Endothelial cell of umbilical vein (primary cell): ENCODE results near the gene RAD51B. TPM values are rescaled to one million over a fixed set of nuclear protein-coding genes. Genes with fewer than 3 reads are reported as not detected.

Experiments
- BruUV-seq: library from RNA; stranded (reverse); fragments of 400-500 nt; replicated peaks from 2 replicates; lab custom pipeline; 2021; lab: Mats Ljungman, UMichigan
- CTCF ChIA-PET: fragments of 300-600, 350-600 bp; sonication (Branson Sonifier 250); formaldehyde crosslinking; loops from one replicate; lab custom pipeline; 2021; ENCODE audit warnings: antibody characterized with exemption, inconsistent platforms; lab: Charles Lee
- POLR2A ChIA-PET: fragments of 300-600, 350-600 bp; sonication (Branson Sonifier 250); formaldehyde crosslinking; loops from one replicate; lab custom pipeline; 2021; ENCODE audit warnings: antibody characterized with exemption, inconsistent platforms; lab: Charles Lee
- DNase-seq: peaks from one replicate; pipeline ENCODE4 v3.0.0-alpha.2; 2011; ENCODE audit warnings: low read depth, low spot score
- FAIRE-seq: peaks from 2 replicates; lab custom pipeline; 2011; peaks lifted over from hg19 to GRCh38; lab: Jason Lieb, UNC
- H2AFZ ChIP-seq: 2 replicates; pipeline ENCODE4 v1.6.0; 2012; ENCODE audit warnings: low read depth, low read length, control low read depth, inconsistent platforms
- H3K27ac ChIP-seq: 2 replicates; pipeline ENCODE4 v1.5.1; 2011; ENCODE audit warnings: low read depth, mild to moderate bottlenecking, control low read depth, low read length, moderate library complexity; ENCODE audit not compliant: insufficient read depth
- H3K27me3 ChIP-seq, 2 experiments: 2 replicates each; pipeline versions ENCODE4 v1.6.0 to v1.6.1; 2011; ENCODE audit warnings: low read length in 2 of 2, mixed read lengths in 1 of 2; ENCODE audit not compliant: control insufficient read depth in 2 of 2, insufficient read depth in 2 of 2
- H3K36me3 ChIP-seq, 2 experiments: 2 replicates in 1 of 2; 3 replicates in 1 of 2; pipeline ENCODE4 v1.5.1; 2011; ENCODE audit warnings: low read length in 2 of 2, mild to moderate bottlenecking in 1 of 2, moderate library complexity in 1 of 2; ENCODE audit not compliant: control insufficient read depth in 2 of 2, insufficient read depth in 2 of 2; ENCODE audit errors: extremely low read depth in 1 of 2
- H3K4me1 ChIP-seq: 3 replicates; pipeline ENCODE4 v1.5.1; 2011; ENCODE audit warnings: mild to moderate bottlenecking, low read length; ENCODE audit not compliant: control insufficient read depth, insufficient read depth; ENCODE audit errors: extremely low read depth
- H3K4me2 ChIP-seq: 2 replicates; pipeline ENCODE4 v1.6.1; 2011; ENCODE audit warnings: low read length, control low read depth, mixed read lengths; ENCODE audit not compliant: insufficient read depth
- H3K4me3 ChIP-seq, 3 experiments: fragments of 200-600 bp in 1 of 3; sonication (generic), shearing (Covaris generic) in 1 of 3; replicated peaks in 1 of 3; 2 replicates each; pipeline ENCODE4 v1.5.1; 2011 to 2016; ENCODE audit warnings: control low read depth in 3 of 3, low read length in 3 of 3, mild to moderate bottlenecking in 2 of 3, inconsistent platforms in 1 of 3, low read depth in 1 of 3, moderate library complexity in 1 of 3; ENCODE audit not compliant: insufficient read depth in 1 of 3
- H3K79me2 ChIP-seq: 2 replicates; pipeline ENCODE4 v1.6.0; 2012; ENCODE audit warnings: low read length, inconsistent platforms; ENCODE audit not compliant: control insufficient read depth, insufficient read depth
- H3K9ac ChIP-seq: replicated peaks from 2 replicates; pipeline ENCODE3; 2011; ENCODE audit warnings: low read length, control low read depth; ENCODE audit not compliant: insufficient read depth; ENCODE audit errors: extremely low read depth
- H3K9me1 ChIP-seq: replicated peaks from 3 replicates; pipeline ENCODE4 v1.6.0; 2011; ENCODE audit warnings: mild to moderate bottlenecking, low read length; ENCODE audit not compliant: control insufficient read depth, insufficient read depth; ENCODE audit errors: extremely low read depth
- H3K9me3 ChIP-seq: replicated peaks from 2 replicates; pipeline ENCODE4 v1.5.1; 2012; ENCODE audit warnings: low read length, inconsistent platforms; ENCODE audit not compliant: control insufficient read depth, insufficient read depth
- H4K20me1 ChIP-seq: replicated peaks from 2 replicates; pipeline ENCODE3; 2011; ENCODE audit warnings: mild to moderate bottlenecking, low read length; ENCODE audit not compliant: control insufficient read depth, insufficient read depth; ENCODE audit errors: extremely low read depth
- CTCF ChIP-seq, 2 donors: IDR thresholded peaks; 1 replicate in 1 of 2; 2 replicates in 1 of 2; pipeline ENCODE4 v1.5.1; 2011; ENCODE audit warnings: low read length in 2 of 2, mild to moderate bottlenecking in 2 of 2, moderate library complexity in 2 of 2, control low read depth in 1 of 2, inconsistent platforms in 1 of 2, low read depth in 1 of 2; ENCODE audit not compliant: insufficient read depth in 1 of 2; ENCODE audit errors: extremely low read depth in 1 of 2
- EZH2 ChIP-seq: IDR thresholded peaks from 2 replicates; pipeline ENCODE4 v1.6.1; 2012; ENCODE audit warnings: borderline replicate concordance, low read depth, mild to moderate bottlenecking, moderate library complexity, low read length, inconsistent platforms; ENCODE audit not compliant: severe bottlenecking
- FOS ChIP-seq: IDR thresholded peaks from 2 replicates; pipeline ENCODE4 v1.6.1; 2011; ENCODE audit warnings: mild to moderate bottlenecking, low read length, moderate library complexity, borderline replicate concordance; ENCODE audit not compliant: insufficient read depth
- GATA2 ChIP-seq: IDR thresholded peaks from 2 replicates; pipeline ENCODE4 v1.7.0; 2011; ENCODE audit warnings: low read depth, mild to moderate bottlenecking, moderate library complexity, mixed read lengths, low read length; ENCODE audit not compliant: insufficient read length, insufficient read depth
- JUN ChIP-seq: IDR thresholded peaks from 2 replicates; pipeline ENCODE4 v1.6.1; 2011; ENCODE audit warnings: borderline replicate concordance, low read depth; ENCODE audit not compliant: insufficient read length, insufficient read depth
- MYC ChIP-seq: IDR thresholded peaks from one replicate; pipeline ENCODE4 v1.6.1; 2011; ENCODE audit warnings: mild to moderate bottlenecking, low read depth, low read length
- POLR2A ChIP-seq: IDR thresholded peaks from 2 replicates; pipeline ENCODE4 v1.6.1; 2012; ENCODE audit warnings: low read depth, mild to moderate bottlenecking, control low read depth, low read length
- POLR2AphosphoS5 ChIP-seq: IDR thresholded peaks from 2 replicates; pipeline ENCODE4 v1.6.1; 2012; ENCODE audit warnings: low read depth, mild to moderate bottlenecking, control low read depth, low read length, moderate library complexity; ENCODE audit not compliant: insufficient read depth
- dilution Hi-C: fragments of 300-500 bp; cut with MboI; formaldehyde crosslinking; loops from one replicate; pipeline ENCODE4 v1.15.0; 2019; ENCODE audit warnings: low sequenced_read_pairs; ENCODE audit not compliant: extremely low pct_ligation_motif_present
- intact Hi-C: fragments of 100-400 bp; cut with micrococcal nuclease; formaldehyde crosslinking; loops from one replicate; pipeline ENCODE4 v1.10.0; 2022
- polyA plus RNA-seq, 4 experiments: library from polyadenylated mRNA; depleted of rRNA in 3 of 4; stranded (reverse) in 3 of 4; unstranded in 1 of 4; fragments of >200 nt; gene quantifications; 2 replicates each; pipeline versions ENCODE4 v1.2.1 to v1.2.3, GENCODE V29; 2011 to 2012; ENCODE audit warnings: missing spikeins in 1 of 4
- total RNA-seq: library from RNA; stranded (reverse); gene quantifications from 2 replicates; pipeline ENCODE4 v1.2.3, GENCODE V29; 2021
- TF ChIP-seq, protein P1 (sequence below): IDR thresholded peaks from 2 replicates; pipeline ENCODE4 v1.6.1; 2011; ENCODE audit not compliant: insufficient read depth, insufficient read length

The RAD51B gene
- total and polyA plus RNA-seq, 2 donors (not counting 3 experiments of a cell fraction or from before 2014, with no cell fraction given) = 3.9 to 19.0 TPM

DNA sequence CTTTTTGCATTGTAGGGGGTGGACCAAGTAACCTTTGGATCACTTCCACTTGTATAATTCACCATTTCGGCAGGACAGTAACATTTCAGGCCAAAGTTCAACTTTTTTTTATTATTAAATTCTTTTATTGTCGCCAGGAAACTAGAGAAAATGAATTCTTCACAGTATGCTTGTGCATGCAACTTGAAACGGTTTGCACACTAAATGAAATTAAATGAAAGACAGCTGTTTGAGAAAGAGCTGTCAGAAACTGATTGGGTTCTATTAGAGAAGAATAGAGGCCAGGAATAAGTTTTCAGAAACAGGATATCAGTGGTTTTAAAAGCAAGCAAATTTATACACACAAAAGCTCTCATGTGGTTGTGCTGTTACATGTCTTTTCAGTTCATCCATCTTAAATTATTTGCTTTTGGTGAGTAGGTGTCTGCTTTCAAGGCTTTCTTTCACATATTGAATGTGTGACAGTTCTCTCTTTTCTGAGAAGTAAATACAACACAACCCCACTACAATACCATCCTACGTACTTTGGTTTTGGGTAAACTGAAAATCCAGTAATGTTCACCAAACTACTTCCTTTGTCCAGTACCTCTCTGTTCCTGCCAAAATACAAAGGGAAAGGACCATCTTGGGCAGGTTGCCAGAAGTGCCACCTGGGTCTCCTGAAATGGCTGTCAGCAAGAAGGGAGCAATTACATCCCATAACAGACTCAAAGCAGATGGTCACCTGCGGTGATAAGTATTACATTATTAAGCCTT lies 291.7 kb downstream of the RAD51B start:
- H3K79me2 ChIP-seq = no peaks in the 10 kb centered on the region
- DNase-seq = no peak
- H4K20me1 ChIP-seq = no peaks in the 10 kb centered on the region
- BruUV-seq = no TSS peak
- dilution Hi-C loops = no loop called here
- H3K4me3 ChIP-seq = no peak overlapping the region
- intact Hi-C loops = no loop called here
- H3K4me1 ChIP-seq = no peaks in the 10 kb centered on the region
- ChIA-PET POLR2A (no interaction called here), CTCF (no interaction called here)
- no peaks in the 10 kb centered on the region for H3K9me1 ChIP-seq
- no peak overlapping the region for H3K9ac ChIP-seq
- H3K4me2 ChIP-seq = no peak overlapping the region
- no peaks in the 10 kb centered on the region for H3K36me3 ChIP-seq
- H3K9me3 ChIP-seq = no peaks in the 10 kb centered on the region
- FAIRE-seq = no peak
- H2AFZ ChIP-seq = no peak overlapping the region
- TF ChIP-seq CTCF (IDR thresholded peaks at IDR 0.05; ENCODE audit: extremely low read depth in 1 of 2, insufficient read depth in 1 of 2, low read depth in 1 of 2, low read length in 2 of 2) (no peak), EZH2 (no peak), POLR2A (no peak), JUN (no peak), GATA2 (no peak), POLR2AphosphoS5 (no peak), MYC (no peak), FOS (no peak)
- TF ChIP-seq, protein P1, sequence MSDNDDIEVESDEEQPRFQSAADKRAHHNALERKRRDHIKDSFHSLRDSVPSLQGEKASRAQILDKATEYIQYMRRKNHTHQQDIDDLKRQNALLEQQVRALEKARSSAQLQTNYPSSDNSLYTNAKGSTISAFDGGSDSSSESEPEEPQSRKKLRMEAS = no peak
- no peaks in the 10 kb centered on the region for H3K27me3 ChIP-seq
- H3K27ac ChIP-seq = no peak overlapping the region
